ENCODE data around the gene PMS2. TPM values are rescaled to one million over a fixed set of nuclear protein-coding genes. Genes with fewer than 3 reads are reported as not detected.

The PMS2 gene
- total RNA-seq, 1 donor from 2014 or later, result 35.8 TPM

DNA sequence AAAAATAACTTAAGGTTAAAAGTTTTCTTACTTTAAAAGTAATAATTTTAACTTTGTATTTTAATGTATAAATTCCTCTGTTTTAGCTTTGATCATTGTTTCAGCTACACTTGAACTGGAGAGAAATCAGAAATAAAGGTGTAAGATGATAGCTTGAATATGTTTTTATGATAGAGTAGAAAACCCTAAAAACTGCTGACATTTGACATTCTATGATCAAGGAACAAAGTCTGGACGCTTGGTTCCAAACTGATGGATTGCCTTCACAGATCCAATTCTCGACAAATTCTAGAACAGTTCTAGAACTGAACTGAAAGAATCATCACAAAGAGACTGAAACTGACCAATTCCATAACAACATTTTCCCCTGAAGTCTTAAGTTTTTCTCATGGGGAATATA lies 22.1 kb upstream of the PMS2 start, which contains the start of gene ANKRD61:
ANKRD61 (plus strand) TSS at position 389 of the 400 bp plus-strand sequence; CDS start at position 389, 0 bp downstream.
- Histone ChIP-seq H3K27me3 (no peaks in the 10 kb centered on the region), H3K27ac (no peak within 1 kb of the TSS), H3K4me2 (no peak within 1 kb of the TSS), H3K36me3 (peaks cover 7% of the 10 kb centered on the region), H3F3A (ENCODE audit: low read depth) (peaks cover 24% of the 10 kb centered on the region), H2AFZ (replicated peaks) (no peak within 1 kb of the TSS), H3K9ac (no peak within 1 kb of the TSS), H3K4me1 (no peaks in the 10 kb centered on the region), H3K4me3 (no peak within 1 kb of the TSS), H4K20me1 (ENCODE audit: low read depth) (peaks cover 24% of the 10 kb centered on the region), H3K79me2 (ENCODE audit: low read depth) (peaks cover 22% of the 10 kb centered on the region), H3K9me3 (ENCODE audit: low read depth) (no peaks in the 10 kb centered on the region)
- DNase-seq (ENCODE audit: low spot score), result no peak
- TF ChIP-seq, protein P1, sequence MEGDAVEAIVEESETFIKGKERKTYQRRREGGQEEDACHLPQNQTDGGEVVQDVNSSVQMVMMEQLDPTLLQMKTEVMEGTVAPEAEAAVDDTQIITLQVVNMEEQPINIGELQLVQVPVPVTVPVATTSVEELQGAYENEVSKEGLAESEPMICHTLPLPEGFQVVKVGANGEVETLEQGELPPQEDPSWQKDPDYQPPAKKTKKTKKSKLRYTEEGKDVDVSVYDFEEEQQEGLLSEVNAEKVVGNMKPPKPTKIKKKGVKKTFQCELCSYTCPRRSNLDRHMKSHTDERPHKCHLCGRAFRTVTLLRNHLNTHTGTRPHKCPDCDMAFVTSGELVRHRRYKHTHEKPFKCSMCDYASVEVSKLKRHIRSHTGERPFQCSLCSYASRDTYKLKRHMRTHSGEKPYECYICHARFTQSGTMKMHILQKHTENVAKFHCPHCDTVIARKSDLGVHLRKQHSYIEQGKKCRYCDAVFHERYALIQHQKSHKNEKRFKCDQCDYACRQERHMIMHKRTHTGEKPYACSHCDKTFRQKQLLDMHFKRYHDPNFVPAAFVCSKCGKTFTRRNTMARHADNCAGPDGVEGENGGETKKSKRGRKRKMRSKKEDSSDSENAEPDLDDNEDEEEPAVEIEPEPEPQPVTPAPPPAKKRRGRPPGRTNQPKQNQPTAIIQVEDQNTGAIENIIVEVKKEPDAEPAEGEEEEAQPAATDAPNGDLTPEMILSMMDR (IDR thresholded peaks at IDR 0.05), result no peak
- TF ChIP-seq EZH2phosphoT487 (IDR thresholded peaks at IDR 0.05), result no peak
- TF ChIP-seq EZH2 (IDR thresholded peaks at IDR 0.05), result no peak
- Mint-ChIP-seq H3K4me1 (no peaks in the 10 kb centered on the region), H3K4me3 (no peak within 1 kb of the TSS), H3K36me3 (peaks cover 42% of the 10 kb centered on the region), H3K27me3 (ENCODE audit: insufficient read depth, low read depth) (peaks cover 6% of the 10 kb centered on the region), H3K9me3 (no peaks in the 10 kb centered on the region), H3K27ac (no peak within 1 kb of the TSS)

DNA sequence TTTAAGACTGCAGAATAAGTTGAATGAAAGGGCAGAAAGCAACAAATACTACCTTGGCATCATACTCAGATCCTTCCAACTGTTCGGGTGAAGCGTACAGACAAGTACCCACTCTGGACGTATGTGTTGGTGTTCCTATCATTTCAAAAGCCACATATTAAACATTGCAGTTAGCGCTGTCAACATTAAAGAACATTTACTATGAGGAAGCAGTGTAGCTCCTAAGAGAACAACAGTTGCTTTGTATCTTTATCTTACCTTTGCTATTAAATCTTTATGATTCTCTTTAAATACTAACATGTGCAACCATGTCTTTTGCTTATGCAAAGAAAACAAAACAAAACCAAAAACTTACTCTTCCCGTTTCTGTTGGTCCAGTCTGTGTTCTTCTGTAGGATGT lies 19.7 kb upstream of the PMS2 start:
- H3K4me2 ChIP-seq, result no peak overlapping the region
- H3K27ac Mint-ChIP-seq, result no peak overlapping the region
- peaks cover 7% of the 10 kb centered on the region for H3K36me3 ChIP-seq
- peaks cover 36% of the 10 kb centered on the region for H3K36me3 Mint-ChIP-seq
- no peaks in the 10 kb centered on the region for H3K4me1 Mint-ChIP-seq
- H3K4me1 ChIP-seq, result no peaks in the 10 kb centered on the region
- no peak overlapping the region for H3K4me3 Mint-ChIP-seq
- peaks cover 24% of the 10 kb centered on the region for H4K20me1 ChIP-seq (ENCODE audit: low read depth)
- no peaks in the 10 kb centered on the region for H3K9me3 ChIP-seq (ENCODE audit: low read depth)
- H3K4me3 ChIP-seq, result no peak overlapping the region
- no peaks in the 10 kb centered on the region for H3K9me3 Mint-ChIP-seq
- H3F3A ChIP-seq (ENCODE audit: low read depth), result peaks cover 37% of the 10 kb centered on the region
- peaks cover 12% of the 10 kb centered on the region for H3K79me2 ChIP-seq (ENCODE audit: low read depth)
- H3K27ac ChIP-seq, result no peak overlapping the region
- H3K27me3 ChIP-seq, result no peaks in the 10 kb centered on the region
- TF ChIP-seq, protein P1 (IDR thresholded peaks at IDR 0.05), result no peak
- H3K27me3 Mint-ChIP-seq (ENCODE audit: insufficient read depth, low read depth), result peaks cover 2% of the 10 kb centered on the region
- no peak overlapping the region for H2AFZ ChIP-seq (replicated peaks)
- DNase-seq (ENCODE audit: low spot score), result no peak
- H3K9ac ChIP-seq, result no peak overlapping the region

DNA sequence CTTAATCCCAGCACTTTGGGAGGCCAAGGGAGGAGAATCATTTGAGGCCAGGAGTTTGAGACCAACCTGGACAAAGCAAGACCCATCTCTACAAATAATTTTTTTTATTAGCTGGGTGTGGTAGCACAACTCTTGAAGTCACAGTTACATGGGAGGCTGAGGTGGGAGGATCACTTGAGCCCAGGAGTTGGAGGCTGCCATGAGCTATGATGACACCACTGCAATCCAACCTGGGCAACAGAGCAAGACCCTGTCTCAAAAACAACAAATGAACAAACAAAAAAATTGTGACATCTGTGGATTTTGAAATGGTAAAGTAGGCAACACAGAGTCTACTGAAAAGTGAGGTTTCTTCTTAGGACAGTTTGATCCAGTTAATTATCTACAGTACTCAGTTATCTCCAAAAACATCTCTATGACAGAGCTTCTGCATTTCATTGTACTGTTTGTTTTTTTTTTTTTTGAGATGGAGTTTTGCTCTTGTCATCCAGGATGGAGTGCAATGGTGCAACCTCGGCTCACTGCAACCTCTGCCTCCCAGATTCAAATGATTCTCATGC lies 19.0 kb upstream of the PMS2 start:
- Histone ChIP-seq H2AFZ (replicated peaks) (no peak overlapping the region), H3K4me1 (no peaks in the 10 kb centered on the region), H4K20me1 (ENCODE audit: low read depth) (peaks cover 20% of the 10 kb centered on the region), H3K4me2 (no peak overlapping the region), H3K9me3 (ENCODE audit: low read depth) (no peaks in the 10 kb centered on the region), H3F3A (ENCODE audit: low read depth) (peaks cover 44% of the 10 kb centered on the region), H3K27ac (no peak overlapping the region), H3K4me3 (no peak overlapping the region), H3K79me2 (ENCODE audit: low read depth) (peaks cover 8% of the 10 kb centered on the region), H3K36me3 (peaks cover 7% of the 10 kb centered on the region), H3K9ac (no peak overlapping the region), H3K27me3 (no peaks in the 10 kb centered on the region)
- H3K4me3 Mint-ChIP-seq, result no peak overlapping the region
- TF ChIP-seq EZH2 (IDR thresholded peaks at IDR 0.05) (no peak), EZH2phosphoT487 (IDR thresholded peaks at IDR 0.05) (no peak)
- TF ChIP-seq, protein P1 (IDR thresholded peaks at IDR 0.05), result no peak
- no peaks in the 10 kb centered on the region for H3K9me3 Mint-ChIP-seq
- H3K27me3 Mint-ChIP-seq (ENCODE audit: insufficient read depth, low read depth), result peaks cover under 1% of the 10 kb centered on the region
- H3K4me1 Mint-ChIP-seq, result no peaks in the 10 kb centered on the region
- no peak for DNase-seq (ENCODE audit: low spot score)
- H3K36me3 Mint-ChIP-seq, result peaks cover 39% of the 10 kb centered on the region
- H3K27ac Mint-ChIP-seq, result no peak overlapping the region
